ENCODE measurements around the gene PPP1R3G. TPM values are rescaled to one million over a fixed set of nuclear protein-coding genes. Genes with fewer than 3 reads are reported as not detected.
A peak's percentile ranks its signal among the peaks of the same experiment; 100 is the strongest.

The PPP1R3G gene
- total and polyA plus RNA-seq, 4 donors = 0.10 to 1.5 (median 0.43) TPM

DNA sequence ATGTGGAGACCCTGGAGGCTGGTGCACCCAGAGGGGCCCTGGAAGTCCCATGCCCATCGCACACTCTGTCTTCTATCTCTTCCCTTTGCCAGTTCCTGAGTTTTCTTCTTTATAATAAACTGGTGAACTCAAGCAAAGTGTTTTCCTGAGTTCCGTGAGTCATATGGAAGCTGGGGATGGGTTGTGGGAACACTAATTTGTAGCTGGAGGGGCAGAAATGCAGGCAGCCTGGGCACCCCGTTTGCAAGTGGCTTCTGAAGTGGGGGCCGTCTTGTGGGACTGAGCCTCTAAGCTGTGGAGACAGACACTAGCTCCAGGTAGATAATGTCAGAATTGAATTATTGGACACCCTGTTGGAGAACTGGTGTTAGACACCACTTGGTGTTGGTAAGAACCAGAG lies 3.2 kb upstream of the PPP1R3G start:
- Histone ChIP-seq H3K27ac (ENCODE audit: low read depth in 1 of 2, low read length in 1 of 2) (no peak overlapping the region), H3K4me3 (no peak overlapping the region)

DNA sequence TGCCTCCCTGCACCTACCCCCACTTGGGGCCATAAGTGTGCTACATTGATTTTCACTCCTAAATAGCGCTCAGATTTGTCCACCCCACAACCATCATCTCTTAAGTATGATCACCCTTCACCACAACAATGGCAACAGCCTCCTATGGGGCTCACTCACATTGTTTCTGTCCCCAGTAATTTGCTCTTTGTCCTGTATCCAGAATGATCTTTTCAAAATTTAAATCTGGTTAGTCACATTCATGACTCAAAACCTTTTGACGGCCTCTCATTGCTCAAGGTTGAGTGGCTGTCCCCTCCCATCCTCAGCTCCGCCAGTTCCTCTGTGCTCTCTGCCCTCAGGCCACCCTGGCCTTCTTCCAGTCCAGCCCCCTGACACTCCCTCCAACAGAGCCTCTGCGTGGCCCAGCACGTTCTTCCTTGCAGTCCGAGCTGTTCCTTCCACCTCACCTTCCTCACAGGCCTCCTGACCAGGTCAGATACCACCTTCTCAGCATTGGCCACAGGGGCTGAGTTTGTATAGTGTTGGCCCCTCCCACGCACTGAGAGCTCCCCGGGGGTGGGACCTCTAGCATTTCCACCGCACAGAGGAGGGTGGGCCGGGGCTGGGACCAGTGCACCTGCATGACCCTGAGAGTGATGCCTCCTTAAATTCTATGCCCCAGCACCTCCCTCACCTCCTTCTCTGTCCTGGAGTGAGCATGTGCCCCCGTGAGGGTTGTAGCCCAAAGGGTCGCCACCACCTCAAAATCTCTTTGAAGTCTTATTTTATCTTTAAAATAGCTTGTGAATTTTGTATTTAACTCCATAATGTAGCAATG lies 2.4 kb upstream of the PPP1R3G start:
- Histone ChIP-seq H3K27ac (ENCODE audit: low read depth in 1 of 2, low read length in 1 of 2) (peak overlapping the region in 1 of 2 donors; percentile 13), H3K4me3 (no peak overlapping the region), H3K4me1 (ENCODE audit: control insufficient read depth in 5 of 5, insufficient read depth in 5 of 5, low read length in 5 of 5) (peaks cover 0 to 13% (median 5%) of the 10 kb centered on the region in 5 donors), H3K9me3 (ENCODE audit: control insufficient read depth in 4 of 4, insufficient read depth in 3 of 4, low read length in 3 of 4) (peaks cover 0 to 2% (median 0%) of the 10 kb centered on the region in 4 donors), H3K27me3 (ENCODE audit: control insufficient read depth in 3 of 3, insufficient read depth in 3 of 3, low read length in 2 of 3) (peaks cover 4 to 15% (median 9%) of the 10 kb centered on the region in 3 donors), H3K9ac (ENCODE audit: insufficient read depth in 1 of 2, low read length in 2 of 2) (no peak overlapping the region), H3K36me3 (ENCODE audit: control insufficient read depth in 4 of 4, insufficient read depth in 4 of 4, low read length in 4 of 4) (no peaks in the 10 kb centered on the region)
- TF ChIP-seq, protein P1, sequence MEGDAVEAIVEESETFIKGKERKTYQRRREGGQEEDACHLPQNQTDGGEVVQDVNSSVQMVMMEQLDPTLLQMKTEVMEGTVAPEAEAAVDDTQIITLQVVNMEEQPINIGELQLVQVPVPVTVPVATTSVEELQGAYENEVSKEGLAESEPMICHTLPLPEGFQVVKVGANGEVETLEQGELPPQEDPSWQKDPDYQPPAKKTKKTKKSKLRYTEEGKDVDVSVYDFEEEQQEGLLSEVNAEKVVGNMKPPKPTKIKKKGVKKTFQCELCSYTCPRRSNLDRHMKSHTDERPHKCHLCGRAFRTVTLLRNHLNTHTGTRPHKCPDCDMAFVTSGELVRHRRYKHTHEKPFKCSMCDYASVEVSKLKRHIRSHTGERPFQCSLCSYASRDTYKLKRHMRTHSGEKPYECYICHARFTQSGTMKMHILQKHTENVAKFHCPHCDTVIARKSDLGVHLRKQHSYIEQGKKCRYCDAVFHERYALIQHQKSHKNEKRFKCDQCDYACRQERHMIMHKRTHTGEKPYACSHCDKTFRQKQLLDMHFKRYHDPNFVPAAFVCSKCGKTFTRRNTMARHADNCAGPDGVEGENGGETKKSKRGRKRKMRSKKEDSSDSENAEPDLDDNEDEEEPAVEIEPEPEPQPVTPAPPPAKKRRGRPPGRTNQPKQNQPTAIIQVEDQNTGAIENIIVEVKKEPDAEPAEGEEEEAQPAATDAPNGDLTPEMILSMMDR (IDR thresholded peaks at IDR 0.05; ENCODE audit: control extremely low read depth, extremely low read depth) = no peak
- 77% methylated on average over 12 of the region's 12 CpGs for WGBS, 2 donors
- DNase-seq (no peak), ATAC-seq (ENCODE audit: insufficient read depth, low FRiP score) (peak; percentile 32)

More for the DNA sequence above, 3.2 kb upstream of the PPP1R3G start:
- ATAC-seq (ENCODE audit: insufficient read depth, low FRiP score) = no peak
- H3K4me1 ChIP-seq (ENCODE audit: control insufficient read depth in 5 of 5, insufficient read depth in 5 of 5, low read length in 5 of 5) = peaks cover 0 to 13% (median 5%) of the 10 kb centered on the region in 5 donors
- DNase-seq = no peak
- H3K36me3 ChIP-seq (ENCODE audit: control insufficient read depth in 4 of 4, insufficient read depth in 4 of 4, low read length in 4 of 4) = no peaks in the 10 kb centered on the region
- TF ChIP-seq, protein P1 (IDR thresholded peaks at IDR 0.05; ENCODE audit: control extremely low read depth, extremely low read depth) = no peak
- no peak overlapping the region for H3K9ac ChIP-seq (ENCODE audit: insufficient read depth in 1 of 2, low read length in 2 of 2)
- peaks cover 0 to 2% (median 0%) of the 10 kb centered on the region in 4 donors for H3K9me3 ChIP-seq (ENCODE audit: control insufficient read depth in 4 of 4, insufficient read depth in 3 of 4, low read length in 3 of 4)
- peaks cover 4 to 8% (median 4%) of the 10 kb centered on the region in 3 donors for H3K27me3 ChIP-seq (ENCODE audit: control insufficient read depth in 3 of 3, insufficient read depth in 3 of 3, low read length in 2 of 3)
- WGBS, 2 donors = 83 to 89% methylated on average over 4 of the region's 4 CpGs

DNA sequence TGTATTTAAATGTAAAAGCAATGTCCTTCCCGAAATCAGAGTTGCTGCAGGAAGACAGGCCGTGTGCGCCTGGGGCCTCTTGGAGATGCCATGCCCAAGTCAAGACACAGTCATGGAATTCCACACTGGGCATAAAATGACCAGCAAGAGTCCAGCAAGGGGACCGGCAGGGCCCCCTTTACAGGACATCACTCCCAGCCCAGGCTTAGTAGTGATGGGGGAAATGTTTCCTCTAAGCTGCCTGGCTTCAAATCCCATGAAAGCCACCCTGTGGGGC lies 1.9 kb upstream of the PPP1R3G start:
- Histone ChIP-seq H3K4me3 (no peak overlapping the region), H3K4me1 (ENCODE audit: control insufficient read depth in 5 of 5, insufficient read depth in 5 of 5, low read length in 5 of 5) (peaks cover 0 to 13% (median 5%) of the 10 kb centered on the region in 5 donors), H3K9ac (ENCODE audit: insufficient read depth in 1 of 2, low read length in 2 of 2) (no peak overlapping the region), H3K36me3 (ENCODE audit: control insufficient read depth in 4 of 4, insufficient read depth in 4 of 4, low read length in 4 of 4) (no peaks in the 10 kb centered on the region), H3K27me3 (ENCODE audit: control insufficient read depth in 3 of 3, insufficient read depth in 3 of 3, low read length in 2 of 3) (peaks cover 4 to 15% (median 10%) of the 10 kb centered on the region in 3 donors), H3K27ac (ENCODE audit: low read depth in 1 of 2, low read length in 1 of 2) (no peak overlapping the region), H3K9me3 (ENCODE audit: control insufficient read depth in 4 of 4, insufficient read depth in 3 of 4, low read length in 3 of 4) (peaks cover 0 to 2% (median 0%) of the 10 kb centered on the region in 4 donors)
- 47 to 72% methylated on average over 4 of the region's 4 CpGs for WGBS, 2 donors
- TF ChIP-seq, protein P1 (IDR thresholded peaks at IDR 0.05; ENCODE audit: control extremely low read depth, extremely low read depth) = no peak
- ATAC-seq (ENCODE audit: insufficient read depth, low FRiP score) = no peak
- DNase-seq = no peak
